GM19238 (cell line): ENCODE data around the gene ESPL1.
A peak's percentile ranks its signal among the peaks of the same experiment; 100 is the strongest.
"Not testable (repeated sequence)": the region's sequence is repeated elsewhere in the genome, so short reads cannot be mapped to it uniquely, and the experiment has no call there.

Experiments
- DNase-seq: peaks from one replicate; pipeline ENCODE4 v3.0.0; 2011; ENCODE audit warnings: low spot score; ENCODE audit not compliant: insufficient read length

ESPL1 gene

DNA sequence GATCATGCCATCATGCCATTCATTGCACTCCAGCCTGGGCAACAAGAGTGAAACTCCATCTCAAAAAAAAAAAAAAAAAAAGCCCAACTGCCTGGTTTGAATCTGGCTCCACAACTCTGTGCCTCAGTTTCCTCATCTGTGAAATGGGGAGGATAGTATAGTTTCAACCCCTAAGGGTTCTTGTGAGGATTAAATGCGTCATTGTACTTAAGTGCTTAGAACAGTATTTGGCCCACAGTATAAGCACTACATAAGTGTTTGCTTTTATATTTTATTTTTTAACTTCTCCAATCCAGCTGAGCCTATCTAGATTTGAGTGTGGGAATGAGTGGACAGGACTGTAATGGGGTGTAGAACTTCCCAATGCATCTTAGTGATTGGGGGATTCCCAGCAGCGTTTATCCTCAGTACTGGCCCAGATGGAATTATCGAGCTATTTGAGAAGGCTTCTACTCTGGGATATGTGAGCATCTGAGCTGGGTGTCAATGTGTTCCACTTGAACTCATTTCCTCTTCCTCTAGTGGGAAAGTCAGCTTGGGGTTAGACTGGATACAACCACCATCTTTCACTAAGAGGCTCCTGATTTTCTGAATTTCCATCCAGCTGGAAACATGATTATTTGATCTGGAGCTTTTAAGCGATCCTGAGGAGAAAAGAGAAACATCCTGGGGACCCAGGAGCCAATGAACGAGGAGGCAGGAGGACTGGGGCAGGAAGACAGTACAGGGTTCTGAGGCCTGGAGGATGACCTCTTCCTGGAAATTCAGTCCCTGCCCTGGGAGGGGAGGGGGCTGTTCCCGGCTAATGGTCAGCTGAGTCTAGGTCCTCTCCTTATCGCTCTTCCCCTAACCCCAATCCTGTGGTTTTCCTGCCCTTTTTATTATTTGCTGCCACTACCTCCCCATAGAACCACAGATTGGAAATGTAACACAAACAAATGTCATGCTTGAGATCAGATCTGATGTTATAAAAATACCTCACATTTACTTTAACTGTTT lies 9.3 kb upstream of the ESPL1 start:
- DNase-seq: no peak

DNA sequence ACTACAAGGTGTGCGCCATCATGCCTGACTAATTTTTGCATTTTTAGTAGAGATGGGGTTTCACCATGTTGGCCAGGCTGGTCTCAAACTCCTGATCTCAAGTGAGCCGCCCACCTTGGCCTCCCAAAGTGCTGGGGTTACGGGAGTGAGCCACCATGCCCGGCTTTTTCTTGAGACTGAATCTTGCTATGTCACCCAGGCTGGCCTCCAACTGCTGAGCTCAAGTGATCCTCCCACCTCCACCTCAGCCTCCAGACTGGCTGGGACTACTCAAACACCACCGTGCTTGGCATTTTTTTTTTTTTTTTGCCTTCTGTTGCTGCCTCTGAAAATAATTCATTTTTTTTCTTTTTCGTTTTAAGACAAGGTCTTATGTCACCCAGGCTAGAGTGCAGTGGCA lies 8.2 kb upstream of the ESPL1 start:
- no peak for DNase-seq

DNA sequence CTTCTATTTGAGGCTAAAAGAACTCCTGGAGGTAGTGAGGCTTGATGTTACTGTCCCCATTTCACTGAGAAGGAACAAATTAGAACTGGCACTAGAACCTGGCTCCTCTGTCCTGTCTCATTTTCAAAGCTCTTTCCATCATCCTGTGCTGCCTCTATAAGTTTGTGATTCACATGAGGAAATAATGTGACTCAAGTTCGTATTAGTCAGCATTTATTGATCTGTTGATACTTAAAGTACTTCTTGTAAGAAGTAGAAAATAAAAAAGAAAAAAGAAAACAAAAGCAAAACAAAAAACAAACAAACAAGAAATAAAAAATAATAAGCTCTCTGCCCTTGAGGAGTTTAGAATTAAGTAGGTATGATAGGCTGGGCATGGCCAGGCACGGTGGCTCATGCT lies 2.3 kb upstream of the ESPL1 start:
- DNase-seq: no peak

DNA sequence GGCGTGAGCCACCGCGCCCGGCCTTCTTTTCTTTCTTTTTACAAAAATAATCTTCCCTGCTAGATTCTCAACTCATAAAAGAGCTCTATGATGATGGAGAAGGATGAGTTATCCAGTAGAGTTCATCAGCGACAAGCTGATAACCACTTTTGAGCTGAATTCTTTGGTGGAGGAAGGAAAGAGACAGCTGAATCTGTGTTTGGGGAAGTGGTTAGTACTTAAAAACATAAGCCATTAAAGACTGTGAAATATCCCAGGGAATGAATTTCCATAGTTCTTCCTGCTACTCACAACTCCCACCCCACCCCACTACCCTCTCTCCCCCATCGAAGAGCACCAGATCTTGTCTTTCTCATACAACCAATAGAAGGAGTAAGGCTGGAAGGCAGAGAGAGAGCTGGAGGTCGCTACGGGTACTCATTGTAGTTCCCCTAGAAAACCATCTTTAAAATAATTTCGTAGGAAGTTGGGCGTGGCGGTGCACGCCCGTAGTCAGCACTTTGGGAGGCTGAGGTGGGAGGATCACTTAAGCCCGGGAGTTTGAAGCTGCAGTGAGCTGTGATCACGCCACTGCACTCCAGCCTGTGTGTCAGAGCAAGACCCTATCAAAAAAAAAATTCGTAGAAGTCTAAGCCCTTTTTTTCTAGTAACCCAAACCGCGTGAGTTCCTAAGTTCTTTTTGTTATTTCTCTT lies 647 bp upstream of the ESPL1 start:
- DNase-seq: no peak

DNA sequence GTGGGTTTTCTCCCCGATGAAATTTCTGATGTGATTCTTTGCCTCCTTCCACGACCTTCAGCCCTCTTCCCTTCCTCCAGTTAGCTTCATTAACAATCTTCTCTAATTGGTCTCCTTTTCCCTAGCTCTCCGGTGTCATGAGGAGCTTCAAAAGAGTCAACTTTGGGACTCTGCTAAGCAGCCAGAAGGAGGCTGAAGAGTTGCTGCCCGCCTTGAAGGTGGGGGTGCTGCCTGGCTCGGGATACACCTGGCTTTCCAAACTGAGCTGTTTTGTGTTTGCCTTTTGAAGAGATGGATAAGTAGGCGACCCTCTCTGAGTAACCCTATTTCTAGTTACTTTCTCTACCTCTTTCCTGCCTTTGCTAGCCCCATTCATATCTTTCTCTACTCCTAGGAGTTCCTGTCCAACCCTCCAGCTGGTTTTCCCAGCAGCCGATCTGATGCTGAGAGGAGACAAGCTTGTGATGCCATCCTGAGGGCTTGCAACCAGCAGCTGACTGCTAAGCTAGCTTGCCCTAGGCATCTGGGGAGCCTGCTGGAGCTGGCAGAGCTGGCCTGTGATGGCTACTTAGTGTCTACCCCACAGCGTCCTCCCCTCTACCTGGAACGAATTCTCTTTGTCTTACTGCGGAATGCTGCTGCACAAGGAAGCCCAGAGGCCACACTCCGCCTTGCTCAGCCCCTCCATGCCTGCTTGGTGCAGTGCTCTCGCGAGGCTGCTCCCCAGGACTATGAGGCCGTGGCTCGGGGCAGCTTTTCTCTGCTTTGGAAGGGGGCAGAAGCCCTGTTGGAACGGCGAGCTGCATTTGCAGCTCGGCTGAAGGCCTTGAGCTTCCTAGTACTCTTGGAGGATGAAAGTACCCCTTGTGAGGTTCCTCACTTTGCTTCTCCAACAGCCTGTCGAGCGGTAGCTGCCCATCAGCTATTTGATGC lies 797 bp downstream of the ESPL1 start:
- no peak for DNase-seq

DNA sequence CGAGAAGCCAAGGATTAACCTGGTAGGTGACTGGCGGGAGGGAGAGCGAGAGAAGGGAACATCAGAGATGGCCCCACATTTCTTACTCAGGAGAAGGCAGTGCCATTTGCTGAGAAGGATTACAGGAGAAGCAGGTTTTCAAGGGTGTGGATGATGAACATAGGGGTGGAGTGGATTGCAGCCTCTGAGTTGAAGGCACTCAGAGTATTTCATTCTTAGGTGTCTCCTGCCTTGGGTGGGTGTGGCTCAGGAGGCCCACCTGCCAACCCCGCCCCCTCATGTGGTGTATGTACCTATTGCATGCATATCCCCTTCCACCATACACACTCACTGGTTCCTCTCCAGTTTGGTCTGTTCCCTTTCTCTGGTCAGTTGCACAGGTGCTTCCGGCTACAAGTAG lies 6.3 kb downstream of the ESPL1 start:
- DNase-seq: no peak

DNA sequence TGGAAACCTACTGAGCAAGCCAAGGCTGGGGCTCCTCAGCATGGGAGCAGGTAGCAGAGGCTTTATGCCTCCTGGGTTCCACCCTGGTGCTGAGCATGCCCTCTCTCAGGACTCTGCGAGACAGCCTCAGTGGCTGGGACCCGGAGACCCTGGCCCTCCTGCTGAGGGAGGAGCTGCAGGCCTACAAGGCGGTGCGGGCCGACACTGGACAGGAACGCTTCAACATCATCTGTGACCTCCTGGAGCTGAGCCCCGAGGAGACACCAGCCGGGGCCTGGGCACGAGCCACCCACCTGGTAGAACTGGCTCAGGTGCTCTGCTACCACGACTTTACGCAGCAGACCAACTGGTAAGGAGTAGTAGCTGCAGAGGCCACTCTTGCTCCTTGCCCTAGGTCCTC lies 8.4 kb downstream of the ESPL1 start:
- no peak for DNase-seq

DNA sequence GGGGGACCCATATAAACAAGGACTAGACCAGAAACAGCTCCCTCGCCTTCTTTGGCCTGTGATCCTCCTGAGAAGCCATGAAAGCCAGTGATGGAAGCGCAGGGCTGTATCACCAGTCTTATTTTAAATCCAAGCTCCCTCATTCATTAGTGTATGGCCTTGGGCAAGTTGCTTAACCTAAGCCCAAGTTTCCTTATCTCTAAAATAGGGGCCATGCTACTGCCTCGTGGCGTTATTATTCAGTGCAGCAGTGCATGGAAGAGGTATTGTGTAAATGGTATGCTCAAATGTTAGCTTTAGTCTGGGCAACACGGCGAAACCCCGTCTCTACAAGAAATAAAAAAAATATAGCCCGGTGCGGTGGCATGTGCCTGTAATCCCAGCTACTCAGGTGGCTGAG lies 9.9 kb downstream of the ESPL1 start:
- no peak for DNase-seq

DNA sequence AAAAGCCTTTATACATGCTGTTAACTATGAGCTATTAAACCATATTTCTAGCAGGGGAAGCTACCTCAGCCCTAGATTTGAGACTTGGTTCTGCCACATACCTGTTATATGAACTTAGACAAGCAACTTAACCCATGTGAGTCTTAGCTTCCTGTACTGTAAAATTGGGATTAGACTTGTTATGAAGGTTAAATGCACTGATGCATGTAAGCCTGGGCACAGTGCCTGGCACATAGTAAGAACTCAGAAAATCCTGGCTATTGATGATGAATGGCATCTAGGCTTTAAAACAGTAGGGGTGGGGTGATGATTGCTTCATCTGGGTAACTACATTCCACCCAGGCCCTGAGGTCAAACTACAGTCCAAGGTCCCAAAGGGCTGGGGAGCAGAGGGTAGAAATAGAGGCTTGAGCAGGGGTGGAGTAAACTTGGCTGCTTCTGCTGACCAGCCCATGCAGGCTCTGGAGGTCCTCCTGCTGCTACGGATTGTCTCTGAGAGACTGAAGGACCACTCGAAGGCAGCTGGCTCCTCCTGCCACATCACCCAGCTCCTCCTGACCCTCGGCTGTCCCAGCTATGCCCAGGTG lies 11.3 kb downstream of the ESPL1 start:
- DNase-seq: no peak

DNA sequence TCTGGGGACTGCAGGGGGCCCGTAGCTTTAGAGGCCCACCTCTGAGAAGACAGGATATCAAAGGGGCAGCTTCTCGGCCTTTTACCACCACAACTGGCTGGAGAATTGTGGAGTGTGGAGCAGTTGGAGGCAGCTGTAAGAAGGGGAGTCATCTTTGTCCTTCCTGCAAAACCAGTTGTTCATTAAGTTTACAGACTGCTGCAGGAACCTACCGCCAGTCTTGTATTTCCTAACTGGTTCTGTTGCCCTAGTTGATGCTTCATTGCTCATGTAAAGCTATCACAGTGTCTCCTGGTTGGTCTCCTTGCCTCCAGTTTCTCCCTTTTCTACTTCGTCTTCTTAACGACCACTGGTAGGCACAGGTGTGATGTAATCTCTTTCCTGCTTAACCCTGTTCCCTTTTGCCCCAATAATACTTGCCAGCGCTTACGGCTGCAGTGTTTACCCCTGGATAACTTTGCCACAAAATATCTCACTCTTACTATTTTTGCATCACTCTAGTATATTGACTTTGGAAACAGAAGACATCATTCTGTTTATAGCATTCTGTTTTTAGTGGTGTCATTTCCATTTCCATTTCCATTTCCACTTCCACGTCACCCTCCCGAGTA lies 11.9 kb downstream of the ESPL1 start:
- DNase-seq: no peak

DNA sequence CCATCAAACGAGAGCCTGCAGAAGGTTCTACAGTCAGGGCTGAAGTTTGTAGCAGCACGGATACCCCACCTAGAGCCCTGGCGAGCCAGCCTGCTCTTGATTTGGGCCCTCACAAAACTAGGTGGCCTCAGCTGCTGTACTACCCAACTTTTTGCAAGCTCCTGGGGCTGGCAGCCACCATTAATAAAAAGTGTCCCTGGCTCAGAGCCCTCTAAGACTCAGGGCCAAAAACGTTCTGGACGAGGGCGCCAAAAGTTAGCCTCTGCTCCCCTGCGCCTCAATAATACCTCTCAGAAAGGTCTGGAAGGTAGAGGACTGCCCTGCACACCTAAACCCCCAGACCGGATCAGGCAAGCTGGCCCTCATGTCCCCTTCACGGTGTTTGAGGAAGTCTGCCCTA lies 18.3 kb downstream of the ESPL1 start:
- no peak for DNase-seq

DNA sequence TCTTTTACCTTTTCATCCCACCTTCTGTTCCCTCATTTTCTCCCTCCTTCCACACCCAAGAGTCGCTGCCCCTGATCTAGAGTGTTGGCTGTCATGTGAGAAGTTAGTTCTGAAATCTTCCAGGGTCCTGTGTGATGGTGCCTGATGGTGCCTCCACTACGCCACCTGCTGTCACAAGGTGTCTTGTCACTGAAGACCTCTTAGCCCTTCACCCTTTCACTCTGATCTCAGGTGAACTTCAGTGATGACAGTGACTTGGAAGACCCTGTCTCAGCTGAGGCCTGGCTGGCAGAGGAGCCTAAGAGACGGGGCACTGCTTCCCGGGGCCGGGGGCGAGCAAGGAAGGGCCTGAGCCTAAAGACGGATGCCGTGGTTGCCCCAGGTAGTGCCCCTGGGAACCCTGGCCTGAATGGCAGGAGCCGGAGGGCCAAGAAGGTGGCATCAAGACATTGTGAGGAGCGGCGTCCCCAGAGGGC lies 19.7 kb downstream of the ESPL1 start:
- DNase-seq: peak; percentile 51

DNA sequence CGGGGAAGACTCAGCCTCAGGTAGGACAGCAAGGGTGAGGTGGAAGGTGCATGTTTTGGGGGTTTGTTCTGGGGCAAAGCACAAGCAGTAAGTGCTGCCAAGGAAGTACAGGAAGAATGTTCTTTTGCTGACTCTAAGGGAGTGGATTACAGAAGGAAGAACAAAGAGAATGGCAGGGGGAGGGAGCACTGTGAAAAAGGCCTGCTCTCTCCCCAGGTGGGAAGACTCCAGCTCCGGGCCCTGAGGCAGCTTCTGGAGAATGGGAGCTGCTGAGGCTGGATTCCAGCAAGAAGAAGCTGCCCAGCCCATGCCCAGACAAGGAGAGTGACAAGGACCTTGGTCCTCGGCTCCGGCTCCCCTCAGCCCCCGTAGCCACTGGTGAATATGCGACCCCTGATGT lies 20.2 kb downstream of the ESPL1 start:
- no peak for DNase-seq

DNA sequence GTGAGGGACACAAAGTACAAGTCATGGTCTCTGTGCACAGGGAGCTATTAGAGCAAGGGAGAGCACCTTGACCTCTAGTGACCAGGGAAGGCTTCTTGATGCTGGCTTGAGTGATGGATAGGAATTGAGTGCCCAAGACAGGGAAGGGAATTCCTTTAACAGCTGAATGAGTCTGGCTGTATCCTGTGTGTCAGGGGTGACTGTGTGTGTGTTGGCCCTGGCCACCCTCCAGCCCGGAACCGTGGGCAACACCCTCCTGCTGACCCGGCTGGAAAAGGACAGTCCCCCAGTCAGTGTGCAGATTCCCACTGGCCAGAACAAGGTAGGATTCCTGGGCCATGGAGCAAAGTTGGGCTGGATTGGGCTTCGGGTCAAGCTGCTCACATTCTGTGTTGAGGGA lies 21.8 kb downstream of the ESPL1 start:
- no peak for DNase-seq

DNA sequence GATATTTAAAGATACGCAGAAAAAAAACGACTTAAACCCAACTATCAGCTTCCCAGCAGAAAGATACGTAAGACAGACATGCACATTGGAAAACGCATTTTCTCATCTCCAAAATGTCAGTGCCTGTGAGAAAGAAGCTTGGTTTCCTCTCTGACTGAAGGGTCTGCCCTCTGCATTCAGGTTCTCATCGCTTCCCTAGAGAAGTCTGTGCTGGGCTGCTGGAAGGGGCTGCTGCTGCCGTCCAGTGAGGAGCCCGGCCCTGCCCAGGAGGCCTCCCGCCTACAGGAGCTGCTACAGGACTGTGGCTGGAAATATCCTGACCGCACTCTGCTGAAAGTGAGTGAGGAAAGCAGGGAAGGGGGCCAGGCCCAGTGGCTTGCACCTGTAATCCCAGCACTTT lies 22.6 kb downstream of the ESPL1 start:
- no peak for DNase-seq

DNA sequence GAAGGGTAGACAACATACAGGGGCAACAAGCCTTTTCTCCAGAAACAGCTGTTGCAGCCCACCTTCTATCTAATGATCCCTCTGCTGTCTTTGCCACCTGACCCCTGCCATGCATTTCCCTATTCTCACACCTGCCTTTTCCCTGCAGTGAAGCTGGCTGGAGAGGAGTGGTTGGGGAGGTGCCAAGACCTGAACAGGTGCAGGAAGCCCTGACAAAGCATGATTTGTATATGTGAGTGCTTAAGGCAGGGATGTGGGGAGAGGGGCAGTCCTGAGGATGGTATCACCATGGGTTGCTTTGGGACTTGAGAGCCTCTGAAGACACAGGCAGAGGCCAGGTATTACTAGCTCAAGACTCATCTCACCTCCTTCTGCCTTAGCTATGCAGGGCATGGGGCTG lies 24.3 kb downstream of the ESPL1 start:
- DNase-seq: no peak

DNA sequence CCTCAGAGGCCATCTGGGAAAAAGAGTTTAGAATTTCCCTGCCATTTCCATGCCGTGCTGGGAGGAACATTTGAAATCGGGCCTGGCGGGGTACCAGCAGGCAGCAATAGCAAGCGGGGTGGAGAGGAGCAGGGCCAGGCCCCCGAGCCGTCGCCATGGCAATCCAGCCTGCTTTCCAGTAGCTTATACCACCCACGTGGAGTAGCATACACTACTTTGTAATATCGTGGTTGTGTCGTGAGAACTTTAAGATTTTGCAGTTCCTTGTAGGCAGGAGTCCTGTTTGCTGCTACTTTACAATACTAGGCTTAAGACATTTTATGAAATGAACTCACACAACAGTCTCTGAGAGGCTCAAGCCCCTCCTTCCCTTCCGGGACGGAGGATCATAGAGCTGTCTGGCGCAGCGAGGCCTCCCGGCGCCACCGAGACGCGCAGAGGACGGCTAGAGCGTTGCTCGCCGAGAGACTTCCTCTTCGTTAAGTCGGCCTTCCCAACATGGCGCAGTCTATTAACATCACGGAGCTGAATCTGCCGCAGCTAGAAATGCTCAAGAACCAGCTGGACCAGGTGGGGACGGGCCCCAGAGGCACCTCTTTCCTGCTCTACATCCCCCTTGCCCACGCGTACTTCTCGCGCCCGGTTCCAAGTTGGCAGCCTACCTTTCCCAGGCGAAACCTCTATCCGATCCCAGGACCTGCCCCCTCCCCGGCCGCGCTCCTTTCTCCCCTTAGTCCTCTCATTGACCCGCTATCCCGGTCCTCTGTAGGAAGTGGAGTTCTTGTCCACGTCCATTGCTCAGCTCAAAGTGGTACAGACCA lies 27.2 kb downstream of the ESPL1 start, which contains the start of gene PFDN5:
Gene PFDN5, plus strand, starts transcription at position 473 of the 821 bp plus-strand sequence. Its CDS starts 26 bp downstream, at position 499.
- DNase-seq: peak; percentile 86

DNA sequence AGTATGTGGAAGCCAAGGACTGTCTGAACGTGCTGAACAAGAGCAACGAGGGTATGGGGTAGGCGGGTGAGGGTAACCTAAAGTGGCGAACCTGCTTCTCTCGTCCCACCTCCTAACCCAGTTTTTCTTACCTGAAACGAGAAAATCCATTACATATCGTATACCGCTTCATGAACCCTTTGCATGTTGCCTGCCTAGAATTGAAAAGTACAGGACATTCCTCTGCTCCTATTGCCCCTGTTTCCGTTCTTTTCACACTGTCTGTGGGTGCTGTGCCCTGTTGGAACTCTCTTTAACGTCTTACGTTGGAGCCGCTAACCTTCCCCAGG lies 27.8 kb downstream of the ESPL1 start:
- no peak for DNase-seq

DNA sequence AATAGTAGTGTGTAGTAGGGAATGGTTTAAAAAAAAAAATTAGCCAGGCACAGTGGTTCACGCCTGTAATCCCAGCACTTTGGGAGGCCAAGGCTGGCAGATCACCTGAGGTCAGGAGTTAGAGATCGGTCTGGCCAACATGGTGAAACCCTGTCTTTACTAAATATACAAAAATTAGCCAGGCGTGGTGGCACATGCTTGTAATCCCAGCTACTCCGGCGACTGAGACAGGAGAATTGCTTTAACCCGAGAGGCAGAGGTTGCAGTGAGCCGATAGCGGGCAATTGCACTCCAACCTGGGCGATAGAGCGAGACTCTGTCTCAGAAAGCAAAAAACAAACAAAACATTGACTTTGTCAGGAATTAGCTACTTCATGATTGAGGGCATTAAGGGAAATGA lies 29.0 kb downstream of the ESPL1 start:
- not testable (repeated sequence) for DNase-seq

DNA sequence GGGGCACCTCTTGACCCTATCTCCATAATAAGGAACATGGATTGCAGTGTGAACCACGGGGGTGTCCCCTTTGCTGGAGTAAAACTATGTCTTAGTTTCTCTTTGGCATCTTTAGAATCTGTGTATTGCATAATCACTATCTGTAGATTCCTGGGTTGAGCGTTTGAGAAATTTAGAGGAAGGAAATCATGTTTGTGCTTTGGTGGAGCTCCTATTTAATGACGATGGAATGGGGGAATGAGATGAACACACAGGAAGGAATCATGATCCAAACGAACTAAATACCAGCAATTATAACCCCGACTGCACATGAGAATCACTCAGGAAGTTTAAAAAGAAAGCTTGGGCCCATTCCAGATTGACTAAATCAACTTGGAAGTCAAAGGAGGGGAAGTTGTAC lies 30.1 kb downstream of the ESPL1 start:
- DNase-seq: no peak
